Mucosa of rectum (tissue), 2 donors: ENCODE data around the gene KCNT2.

Source experiments
- H3K27ac ChIP-seq, 2 donors: one replicate each; pipeline ENCODE4 v1.7.0; 2013; ENCODE audit warnings: inconsistent platforms in 2 of 2, low read depth in 2 of 2, low read length in 2 of 2
- H3K27me3 ChIP-seq, 2 donors: one replicate each; pipeline ENCODE4 v1.7.0; 2013; ENCODE audit warnings: low read length in 2 of 2; ENCODE audit not compliant: control insufficient read depth in 2 of 2, insufficient read depth in 2 of 2
- H3K36me3 ChIP-seq, 2 donors: one replicate each; pipeline ENCODE4 v1.7.0; 2013; ENCODE audit warnings: low read length in 2 of 2; ENCODE audit not compliant: control insufficient read depth in 2 of 2, insufficient read depth in 2 of 2
- H3K4me1 ChIP-seq, 2 donors: one replicate each; pipeline ENCODE4 v1.7.0; 2013; ENCODE audit warnings: low read length in 2 of 2, mild to moderate bottlenecking in 1 of 2; ENCODE audit not compliant: control insufficient read depth in 2 of 2, insufficient read depth in 2 of 2
- H3K4me3 ChIP-seq, 2 donors: one replicate each; pipeline ENCODE4 v1.7.0; 2013; ENCODE audit warnings: low read length in 2 of 2
- H3K9ac ChIP-seq, 2 donors: one replicate each; pipeline ENCODE4 v1.7.0; 2013; ENCODE audit warnings: low read length in 2 of 2, low read depth in 1 of 2, mild to moderate bottlenecking in 1 of 2
- H3K9me3 ChIP-seq, 2 donors: one replicate each; pipeline ENCODE4 v1.7.0; 2013; ENCODE audit warnings: low read length in 2 of 2; ENCODE audit not compliant: control insufficient read depth in 2 of 2
- donor health status: healthy.
- donor health status: Normal muscosa, but diverticular disease.

KCNT2 gene

DNA sequence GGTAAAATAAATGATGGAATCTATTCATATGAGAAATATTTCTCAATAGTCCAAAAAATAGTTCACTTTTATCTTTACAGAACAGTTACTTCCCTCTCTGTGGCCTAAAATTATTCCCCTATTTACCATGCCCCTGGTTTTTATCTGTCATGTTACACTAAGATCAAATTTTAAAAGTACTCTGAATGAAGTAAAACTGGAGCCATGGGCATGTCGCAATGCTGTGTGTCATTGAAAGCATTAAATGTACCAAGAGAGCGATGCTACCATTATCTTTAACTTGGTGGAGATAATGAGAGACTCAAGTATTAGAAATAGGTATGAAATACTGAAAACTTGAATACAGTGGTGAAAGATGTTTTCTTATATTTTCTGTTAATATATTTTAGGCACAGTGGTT, 146.2 kb downstream of the KCNT2 start:
- Histone ChIP-seq H3K4me3 (no peak overlapping the region), H3K9me3 (no peaks in the 10 kb centered on the region), H3K27ac (no peak overlapping the region), H3K27me3 (no peaks in the 10 kb centered on the region), H3K4me1 (no peaks in the 10 kb centered on the region), H3K9ac (no peak overlapping the region), H3K36me3 (no peaks in the 10 kb centered on the region)

DNA sequence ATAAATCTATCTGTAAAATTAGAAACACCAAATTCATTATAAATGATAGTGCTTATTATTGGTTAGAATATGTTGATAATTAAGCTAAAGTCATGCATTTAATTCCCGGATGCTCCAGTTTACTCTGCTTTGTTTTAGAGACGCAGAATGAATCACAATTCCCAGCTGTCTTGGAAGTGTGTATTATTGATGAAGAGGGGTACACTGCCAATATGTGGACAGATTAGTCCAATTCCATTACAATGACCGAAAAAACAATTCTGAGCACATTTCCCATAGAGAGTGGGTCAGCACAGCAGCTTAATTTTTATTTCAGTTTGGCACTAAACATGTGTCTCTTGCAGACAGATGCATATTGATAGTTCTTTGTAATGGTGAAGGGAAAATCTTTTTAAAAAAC, 146.7 kb downstream of the KCNT2 start:
- Histone ChIP-seq H3K4me1 (no peaks in the 10 kb centered on the region), H3K9ac (no peak overlapping the region), H3K9me3 (no peaks in the 10 kb centered on the region), H3K4me3 (no peak overlapping the region), H3K36me3 (no peaks in the 10 kb centered on the region), H3K27ac (no peak overlapping the region), H3K27me3 (no peaks in the 10 kb centered on the region)

DNA sequence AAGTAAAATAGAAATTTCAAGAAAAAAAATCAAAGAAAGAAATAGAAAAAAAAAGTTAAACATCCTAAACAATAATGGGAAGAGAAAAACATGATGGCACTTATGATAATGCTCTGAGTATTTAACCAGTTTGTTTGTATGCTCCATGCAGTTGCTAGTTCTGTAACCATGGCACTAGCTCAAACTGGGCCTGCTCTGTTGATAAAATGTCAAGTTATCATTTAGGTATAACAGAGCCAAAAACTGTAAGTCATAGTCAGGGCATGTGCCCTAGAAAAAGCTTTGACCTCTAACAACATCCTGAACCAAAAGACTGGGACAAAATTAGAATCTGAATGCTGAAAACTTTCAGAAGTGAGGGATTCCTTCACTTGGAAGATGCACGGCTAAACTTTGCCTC, 148.9 kb downstream of the KCNT2 start:
- Histone ChIP-seq H3K27ac (no peak overlapping the region), H3K9ac (no peak overlapping the region)

DNA sequence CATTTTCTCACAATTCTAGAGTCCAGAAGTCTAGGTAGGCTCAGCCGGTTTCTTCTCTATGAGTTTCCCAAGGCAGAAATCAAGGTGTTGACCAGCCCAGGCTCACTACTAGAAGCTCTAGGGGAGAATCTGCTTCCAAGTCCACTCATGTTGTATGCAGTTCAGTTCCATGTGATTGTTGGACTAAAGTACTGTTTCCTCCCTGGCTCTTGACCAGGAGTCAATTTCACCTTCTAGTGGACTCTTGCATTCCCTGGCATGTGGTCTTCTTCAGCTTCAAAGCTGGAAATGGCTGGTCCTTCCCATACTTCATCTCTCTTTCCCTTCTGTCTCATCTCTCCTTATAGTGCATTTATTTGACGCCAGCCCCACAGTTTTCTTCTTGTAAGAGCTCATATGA, 153.4 kb downstream of the KCNT2 start:
- Histone ChIP-seq H3K9me3 (no peaks in the 10 kb centered on the region), H3K27me3 (no peaks in the 10 kb centered on the region), H3K4me1 (no peaks in the 10 kb centered on the region), H3K27ac (no peak overlapping the region), H3K9ac (no peak overlapping the region), H3K36me3 (no peaks in the 10 kb centered on the region), H3K4me3 (no peak overlapping the region)

More for the DNA sequence above, 148.9 kb downstream of the KCNT2 start:
- Histone ChIP-seq H3K4me1 (no peaks in the 10 kb centered on the region), H3K27me3 (no peaks in the 10 kb centered on the region), H3K9me3 (no peaks in the 10 kb centered on the region), H3K4me3 (no peak overlapping the region), H3K36me3 (no peaks in the 10 kb centered on the region)

DNA sequence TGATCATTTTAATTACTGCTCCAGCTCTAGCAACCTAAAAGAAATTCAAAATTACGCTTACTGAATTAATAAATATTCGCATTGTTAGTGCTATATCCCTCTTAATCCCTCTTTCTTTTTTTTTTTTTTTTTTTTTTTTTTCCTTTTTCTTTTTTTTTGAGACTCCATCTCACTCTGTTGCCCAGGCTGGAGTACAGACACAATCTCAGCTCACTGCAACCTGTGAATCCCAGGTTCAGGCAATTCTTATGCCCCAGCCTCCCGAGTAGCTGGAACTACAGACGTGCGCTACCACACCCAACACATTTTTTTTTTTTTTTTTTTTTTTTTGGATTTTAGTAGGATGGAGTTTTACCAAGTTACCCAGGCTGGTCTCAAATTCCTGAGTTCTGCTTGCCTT, 157.1 kb downstream of the KCNT2 start:
- H3K4me1 ChIP-seq, result no peaks in the 10 kb centered on the region
- no peaks in the 10 kb centered on the region for H3K36me3 ChIP-seq
- H3K9ac ChIP-seq, result no peak overlapping the region
- no peaks in the 10 kb centered on the region for H3K27me3 ChIP-seq
- no peaks in the 10 kb centered on the region for H3K9me3 ChIP-seq
- H3K4me3 ChIP-seq, result no peak overlapping the region
- H3K27ac ChIP-seq, result no peak overlapping the region

DNA sequence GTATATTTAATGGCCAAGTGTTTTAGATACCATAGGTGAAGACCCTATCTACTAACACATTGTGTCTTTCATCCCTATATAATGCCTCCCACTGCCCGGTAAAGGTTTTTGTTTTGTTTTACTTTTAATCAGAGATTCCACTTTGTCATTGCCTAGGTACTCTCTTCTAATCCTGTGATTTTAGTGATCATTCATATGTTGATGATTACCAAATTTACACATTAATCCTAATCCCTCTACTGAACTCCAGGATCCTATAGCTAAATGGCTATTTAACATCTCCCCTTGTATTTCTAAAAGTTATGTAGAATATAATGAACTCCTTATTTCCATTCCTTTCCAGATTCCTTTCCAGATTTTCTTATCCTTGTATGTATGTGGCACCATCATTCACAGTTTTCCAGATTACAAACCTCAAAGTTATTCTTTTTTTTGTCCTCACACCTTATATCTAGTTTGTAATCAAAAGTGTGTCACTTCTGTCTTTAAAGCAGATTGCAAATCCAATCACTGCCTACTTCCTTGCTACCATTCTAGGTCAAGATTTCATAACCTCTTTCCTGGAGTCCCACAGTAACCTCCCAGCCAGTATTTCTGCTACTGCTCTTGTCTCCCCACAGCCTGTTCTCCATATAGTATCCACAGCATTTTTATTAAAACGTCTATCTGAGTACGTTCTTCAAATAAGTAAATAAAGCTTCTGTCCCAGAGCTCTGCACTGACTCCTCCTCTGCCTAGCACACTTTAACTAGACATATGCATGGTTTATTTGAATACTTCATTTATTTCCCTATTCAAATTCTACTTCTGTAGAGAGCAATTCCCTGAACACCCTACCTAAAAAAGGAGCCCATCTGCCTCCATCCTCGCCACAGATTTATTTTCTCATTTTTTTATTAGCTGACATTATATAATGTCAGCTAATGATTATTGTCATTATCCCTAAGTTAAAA, 157.8 kb downstream of the KCNT2 start:
- H3K9me3 ChIP-seq, result no peaks in the 10 kb centered on the region
- no peaks in the 10 kb centered on the region for H3K36me3 ChIP-seq
- H3K27me3 ChIP-seq, result no peaks in the 10 kb centered on the region
- no peak overlapping the region for H3K27ac ChIP-seq
- no peaks in the 10 kb centered on the region for H3K4me1 ChIP-seq
- H3K9ac ChIP-seq, result no peak overlapping the region
- H3K4me3 ChIP-seq, result no peak overlapping the region

DNA sequence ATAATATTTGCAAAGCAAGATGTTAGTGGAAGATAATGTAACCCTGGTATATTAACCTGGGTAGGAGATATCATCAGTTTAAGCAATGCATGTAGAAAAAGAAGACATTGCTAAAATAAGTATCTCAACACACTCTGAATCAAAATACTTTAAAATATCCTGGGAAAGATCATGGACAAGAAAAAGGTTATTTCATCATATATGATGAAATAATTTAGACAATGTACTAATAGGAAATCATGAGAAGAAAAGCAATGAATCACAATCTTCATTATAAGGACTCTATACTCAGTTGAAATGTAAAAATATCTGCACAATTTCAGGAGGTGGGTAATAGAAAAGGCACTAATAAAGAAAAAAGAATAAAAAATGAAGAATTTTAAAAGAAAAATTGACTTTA, 158.8 kb downstream of the KCNT2 start:
- no peak overlapping the region for H3K27ac ChIP-seq
- H3K36me3 ChIP-seq, result no peaks in the 10 kb centered on the region
- no peaks in the 10 kb centered on the region for H3K9me3 ChIP-seq
- no peaks in the 10 kb centered on the region for H3K27me3 ChIP-seq
- H3K9ac ChIP-seq, result no peak overlapping the region
- no peaks in the 10 kb centered on the region for H3K4me1 ChIP-seq
- no peak overlapping the region for H3K4me3 ChIP-seq

DNA sequence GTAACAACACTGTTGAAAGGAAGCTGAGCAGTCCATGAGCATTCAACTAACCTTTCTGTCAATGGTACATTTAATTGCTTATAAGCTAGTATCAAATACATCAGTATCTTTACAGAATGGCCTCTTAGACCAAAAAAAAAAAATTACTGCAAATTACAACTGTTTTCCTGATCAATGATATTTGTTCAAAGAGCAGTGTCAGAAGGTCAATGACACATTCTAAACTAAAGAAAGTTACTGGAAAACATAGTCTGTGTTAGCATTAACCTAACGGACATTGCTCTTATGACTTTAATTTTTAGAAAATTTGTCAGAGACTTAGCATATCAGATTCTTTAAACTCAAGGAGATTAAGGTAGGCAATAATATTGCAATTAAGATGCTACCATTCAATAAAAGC, 162.5 kb downstream of the KCNT2 start:
- H3K9ac ChIP-seq, result no peak overlapping the region
- H3K4me1 ChIP-seq, result no peaks in the 10 kb centered on the region
- no peaks in the 10 kb centered on the region for H3K27me3 ChIP-seq

DNA sequence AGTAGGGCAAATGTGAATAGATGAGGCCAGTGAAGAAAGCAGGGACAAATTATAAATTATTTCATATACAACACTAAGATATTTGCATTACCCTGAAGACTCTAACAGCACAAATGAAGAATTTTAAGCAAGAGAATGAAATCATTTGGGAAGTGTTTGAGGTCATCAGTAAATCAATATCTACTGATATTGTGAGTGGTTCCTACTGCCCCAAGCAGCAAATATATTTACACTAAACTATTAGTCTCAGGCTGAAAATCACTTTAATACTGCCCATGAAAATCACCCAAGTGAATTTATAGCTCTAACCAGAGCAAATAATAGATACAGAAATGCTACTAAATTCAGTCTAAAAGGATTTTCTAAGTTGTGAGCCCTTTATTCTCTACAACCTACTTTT, 163.6 kb downstream of the KCNT2 start:
- Histone ChIP-seq H3K9ac (no peak overlapping the region), H3K27me3 (no peaks in the 10 kb centered on the region), H3K4me1 (no peaks in the 10 kb centered on the region), H3K27ac (no peak overlapping the region), H3K9me3 (no peaks in the 10 kb centered on the region), H3K4me3 (no peak overlapping the region), H3K36me3 (no peaks in the 10 kb centered on the region)

More for the DNA sequence above, 162.5 kb downstream of the KCNT2 start:
- no peak overlapping the region for H3K4me3 ChIP-seq
- no peak overlapping the region for H3K27ac ChIP-seq
- no peaks in the 10 kb centered on the region for H3K9me3 ChIP-seq
- no peaks in the 10 kb centered on the region for H3K36me3 ChIP-seq

DNA sequence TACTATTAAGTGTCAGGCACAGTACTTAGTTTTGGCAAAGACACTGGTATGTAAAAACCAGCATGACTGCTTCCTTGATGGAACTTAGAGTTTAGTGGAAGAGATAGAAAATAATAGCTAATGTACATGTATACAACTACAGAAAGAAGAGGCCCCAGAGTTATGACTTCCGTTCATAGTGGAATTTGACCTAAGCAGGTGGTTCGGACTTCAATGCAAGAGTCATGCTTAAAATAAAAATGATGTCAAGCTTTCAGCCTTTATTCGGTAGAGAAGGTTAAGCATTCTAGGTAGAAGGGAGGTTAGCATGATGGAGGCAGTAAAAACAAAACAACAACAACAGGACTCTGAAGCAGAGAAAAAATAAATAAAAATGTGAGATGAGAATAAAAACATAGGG, 165.9 kb downstream of the KCNT2 start:
- Histone ChIP-seq H3K27ac (no peak overlapping the region), H3K9me3 (no peaks in the 10 kb centered on the region), H3K36me3 (no peaks in the 10 kb centered on the region), H3K4me1 (no peaks in the 10 kb centered on the region), H3K27me3 (no peaks in the 10 kb centered on the region), H3K4me3 (no peak overlapping the region), H3K9ac (no peak overlapping the region)
